ENCODE data around the gene UBN1. TPM values are rescaled to one million over a fixed set of nuclear protein-coding genes. Genes with fewer than 3 reads are reported as not detected.
"Not testable (repeated sequence)": the region's sequence is repeated elsewhere in the genome, so short reads cannot be mapped to it uniquely, and the experiment has no call there.

The UBN1 gene
- total RNA-seq, 1 donor from 2014 or later = 35.3 TPM

- no peak for DNase-seq (ENCODE audit: low spot score)
These were observed 37.9 kb downstream of the UBN1 start for GRCh38 chr16:4884972-4885874.

- DNase-seq (ENCODE audit: low spot score) = no peak
These were observed 38.9 kb downstream of the UBN1 start for GRCh38 chr16:4886151-4886550.

- no peak for DNase-seq (ENCODE audit: low spot score)
These were observed 41.3 kb downstream of the UBN1 start for GRCh38 chr16:4888428-4889135.

- no peak for DNase-seq (ENCODE audit: low spot score)
These were observed 42.7 kb downstream of the UBN1 start for GRCh38 chr16:4890026-4890425.

GRCh38 chr16:4890686-4891085 lies 43.4 kb downstream of the UBN1 start:
- no peak for DNase-seq (ENCODE audit: low spot score)

GRCh38 chr16:4891097-4891885 lies 44.0 kb downstream of the UBN1 start:
- DNase-seq (ENCODE audit: low spot score) = no peak

GRCh38 chr16:4891886-4892216 lies 44.6 kb downstream of the UBN1 start:
- no peak for DNase-seq (ENCODE audit: low spot score)

- DNase-seq (ENCODE audit: low spot score) = no peak
These were observed 45.3 kb downstream of the UBN1 start for GRCh38 chr16:4892361-4893102.

- DNase-seq (ENCODE audit: low spot score) = no peak
These were observed 46.0 kb downstream of the UBN1 start for GRCh38 chr16:4893103-4893862.

- no peak for DNase-seq (ENCODE audit: low spot score)
These were observed 47.2 kb downstream of the UBN1 start for GRCh38 chr16:4894276-4895150.

- DNase-seq (ENCODE audit: low spot score) = no peak
These were observed 48.1 kb downstream of the UBN1 start for GRCh38 chr16:4895366-4895765.

- not testable (repeated sequence) for DNase-seq (ENCODE audit: low spot score)
These were observed 49.5 kb downstream of the UBN1 start for GRCh38 chr16:4896761-4897160.

GRCh38 chr16:4897328-4897727 lies 50.0 kb downstream of the UBN1 start:
- DNase-seq (ENCODE audit: low spot score) = no peak

GRCh38 chr16:4898811-4899473 lies 51.7 kb downstream of the UBN1 start:
- no peak for DNase-seq (ENCODE audit: low spot score)

- no peak for DNase-seq (ENCODE audit: low spot score)
These were observed 52.2 kb downstream of the UBN1 start for GRCh38 chr16:4899474-4899846.

- DNase-seq (ENCODE audit: low spot score) = no peak
These were observed 52.8 kb downstream of the UBN1 start for GRCh38 chr16:4900036-4900435.

GRCh38 chr16:4900750-4901149 lies 53.5 kb downstream of the UBN1 start:
- DNase-seq (ENCODE audit: low spot score) = no peak

- DNase-seq (ENCODE audit: low spot score) = no peak
These were observed 54.8 kb downstream of the UBN1 start for GRCh38 chr16:4902038-4902437.

Measured in mucosa of gallbladder (tissue), 1 donor.